Neural cell (in vitro differentiated cells): ENCODE measurements around the gene CXCL16.
"Not testable (repeated sequence)": the region's sequence is repeated elsewhere in the genome, so short reads cannot be mapped to it uniquely, and the experiment has no call there.

ENCODE experiments used
- EP300 ChIP-seq: fragments of 450-650 bp; conservative IDR thresholded peaks from 2 replicates; pipeline ENCODE4 v1.6.1; 2014; ENCODE audit warnings: antibody characterized with exemption, mild to moderate bottlenecking, moderate library complexity; ENCODE audit not compliant: poor library complexity, severe bottlenecking
- EZH2 ChIP-seq: fragments of 200-600, 300-800 bp; shearing (Covaris generic), sonication (generic); IDR thresholded peaks from 2 replicates; pipeline ENCODE4 v1.6.1; 2014; ENCODE audit warnings: antibody characterized with exemption, low read length, borderline replicate concordance, mild to moderate bottlenecking; ENCODE audit not compliant: insufficient read depth, poor library complexity, severe bottlenecking
- POLR2AphosphoS5 ChIP-seq: IDR thresholded peaks from 2 replicates; pipeline ENCODE4 v1.6.1; 2012
- RAD21 ChIP-seq: fragments of 450-650 bp; conservative IDR thresholded peaks from 2 replicates; pipeline ENCODE4 v1.6.1; 2014; ENCODE audit warnings: antibody characterized with exemption, mild to moderate bottlenecking, moderate library complexity
- REST ChIP-seq: IDR thresholded peaks from 2 replicates; pipeline ENCODE4 v1.6.1; 2012; ENCODE audit warnings: borderline replicate concordance
- TAF1 ChIP-seq: IDR thresholded peaks from 2 replicates; pipeline ENCODE4 v1.6.1; 2012; ENCODE audit warnings: low read depth
- TF ChIP-seq, protein P1 (sequence below): fragments of 450-650 bp; IDR thresholded peaks from 2 replicates; pipeline ENCODE4 v1.5.1; 2014; ENCODE audit warnings: antibody characterized with exemption, mild to moderate bottlenecking, moderate library complexity; ENCODE audit not compliant: poor library complexity, severe bottlenecking

DNA sequence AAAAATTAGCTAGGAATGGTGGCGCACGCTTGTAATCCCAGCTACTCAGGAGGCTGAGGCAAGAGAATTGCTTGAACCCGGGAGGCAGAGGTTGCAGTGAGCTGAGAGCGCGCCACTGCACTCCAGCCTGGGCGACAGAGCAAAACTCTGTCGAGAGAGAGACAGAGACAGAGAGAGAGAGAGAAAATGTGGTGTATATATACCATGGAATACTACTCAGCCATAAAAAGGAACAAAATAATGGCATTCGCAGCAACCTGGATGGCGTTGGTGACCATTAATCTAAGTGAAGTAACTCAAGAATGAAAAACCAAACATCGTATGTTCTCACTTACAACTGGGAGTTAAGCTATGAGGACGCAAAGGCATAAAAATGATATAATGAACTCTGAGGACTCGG, 49.9 kb downstream of the CXCL16 start:
- TF ChIP-seq, protein P1, sequence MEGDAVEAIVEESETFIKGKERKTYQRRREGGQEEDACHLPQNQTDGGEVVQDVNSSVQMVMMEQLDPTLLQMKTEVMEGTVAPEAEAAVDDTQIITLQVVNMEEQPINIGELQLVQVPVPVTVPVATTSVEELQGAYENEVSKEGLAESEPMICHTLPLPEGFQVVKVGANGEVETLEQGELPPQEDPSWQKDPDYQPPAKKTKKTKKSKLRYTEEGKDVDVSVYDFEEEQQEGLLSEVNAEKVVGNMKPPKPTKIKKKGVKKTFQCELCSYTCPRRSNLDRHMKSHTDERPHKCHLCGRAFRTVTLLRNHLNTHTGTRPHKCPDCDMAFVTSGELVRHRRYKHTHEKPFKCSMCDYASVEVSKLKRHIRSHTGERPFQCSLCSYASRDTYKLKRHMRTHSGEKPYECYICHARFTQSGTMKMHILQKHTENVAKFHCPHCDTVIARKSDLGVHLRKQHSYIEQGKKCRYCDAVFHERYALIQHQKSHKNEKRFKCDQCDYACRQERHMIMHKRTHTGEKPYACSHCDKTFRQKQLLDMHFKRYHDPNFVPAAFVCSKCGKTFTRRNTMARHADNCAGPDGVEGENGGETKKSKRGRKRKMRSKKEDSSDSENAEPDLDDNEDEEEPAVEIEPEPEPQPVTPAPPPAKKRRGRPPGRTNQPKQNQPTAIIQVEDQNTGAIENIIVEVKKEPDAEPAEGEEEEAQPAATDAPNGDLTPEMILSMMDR, result not testable (repeated sequence)
- not testable (repeated sequence) for TF ChIP-seq POLR2AphosphoS5, REST, EZH2, TAF1, RAD21, EP300
